ENCODE data around the gene MYH7.

Gene MYH7

DNA sequence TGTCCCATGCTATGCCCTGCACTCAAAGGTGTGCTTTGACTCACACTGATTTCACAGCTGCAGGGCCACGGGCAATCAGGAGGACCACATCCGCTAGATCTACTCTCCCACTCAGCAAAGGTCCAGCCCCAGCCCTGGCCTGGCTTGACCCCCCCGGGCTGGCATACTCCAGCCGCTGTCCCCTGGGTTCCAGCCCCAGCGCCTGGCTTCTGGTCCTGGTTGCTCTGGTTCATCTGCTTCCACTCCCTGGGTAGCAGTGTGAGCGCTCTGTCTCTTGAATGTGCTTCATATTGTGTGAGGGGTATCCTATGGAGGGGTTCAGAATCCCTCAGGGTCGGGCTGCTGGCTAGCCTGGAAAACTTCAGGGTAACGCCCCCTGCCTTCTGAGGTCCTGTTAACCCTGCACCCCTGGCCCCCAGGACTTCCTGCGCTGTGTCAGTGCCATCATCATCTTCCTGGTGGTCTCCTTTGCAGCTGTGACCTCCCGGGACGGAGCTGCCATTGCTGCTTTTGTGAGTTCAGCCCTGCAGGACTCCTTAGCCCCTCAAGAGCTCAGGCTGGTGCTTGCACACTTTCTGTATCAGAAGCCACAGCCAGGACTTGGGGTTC is 56.7 kb downstream of the MYH7 start:
- H3K4me3 ChIP-seq (ENCODE audit: low read depth, low read length) = no peak overlapping the region
- TF ChIP-seq, protein P1, sequence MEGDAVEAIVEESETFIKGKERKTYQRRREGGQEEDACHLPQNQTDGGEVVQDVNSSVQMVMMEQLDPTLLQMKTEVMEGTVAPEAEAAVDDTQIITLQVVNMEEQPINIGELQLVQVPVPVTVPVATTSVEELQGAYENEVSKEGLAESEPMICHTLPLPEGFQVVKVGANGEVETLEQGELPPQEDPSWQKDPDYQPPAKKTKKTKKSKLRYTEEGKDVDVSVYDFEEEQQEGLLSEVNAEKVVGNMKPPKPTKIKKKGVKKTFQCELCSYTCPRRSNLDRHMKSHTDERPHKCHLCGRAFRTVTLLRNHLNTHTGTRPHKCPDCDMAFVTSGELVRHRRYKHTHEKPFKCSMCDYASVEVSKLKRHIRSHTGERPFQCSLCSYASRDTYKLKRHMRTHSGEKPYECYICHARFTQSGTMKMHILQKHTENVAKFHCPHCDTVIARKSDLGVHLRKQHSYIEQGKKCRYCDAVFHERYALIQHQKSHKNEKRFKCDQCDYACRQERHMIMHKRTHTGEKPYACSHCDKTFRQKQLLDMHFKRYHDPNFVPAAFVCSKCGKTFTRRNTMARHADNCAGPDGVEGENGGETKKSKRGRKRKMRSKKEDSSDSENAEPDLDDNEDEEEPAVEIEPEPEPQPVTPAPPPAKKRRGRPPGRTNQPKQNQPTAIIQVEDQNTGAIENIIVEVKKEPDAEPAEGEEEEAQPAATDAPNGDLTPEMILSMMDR (IDR thresholded peaks at IDR 0.05; ENCODE audit: borderline replicate concordance, insufficient read depth, low read depth, low read length) = no peak

DNA sequence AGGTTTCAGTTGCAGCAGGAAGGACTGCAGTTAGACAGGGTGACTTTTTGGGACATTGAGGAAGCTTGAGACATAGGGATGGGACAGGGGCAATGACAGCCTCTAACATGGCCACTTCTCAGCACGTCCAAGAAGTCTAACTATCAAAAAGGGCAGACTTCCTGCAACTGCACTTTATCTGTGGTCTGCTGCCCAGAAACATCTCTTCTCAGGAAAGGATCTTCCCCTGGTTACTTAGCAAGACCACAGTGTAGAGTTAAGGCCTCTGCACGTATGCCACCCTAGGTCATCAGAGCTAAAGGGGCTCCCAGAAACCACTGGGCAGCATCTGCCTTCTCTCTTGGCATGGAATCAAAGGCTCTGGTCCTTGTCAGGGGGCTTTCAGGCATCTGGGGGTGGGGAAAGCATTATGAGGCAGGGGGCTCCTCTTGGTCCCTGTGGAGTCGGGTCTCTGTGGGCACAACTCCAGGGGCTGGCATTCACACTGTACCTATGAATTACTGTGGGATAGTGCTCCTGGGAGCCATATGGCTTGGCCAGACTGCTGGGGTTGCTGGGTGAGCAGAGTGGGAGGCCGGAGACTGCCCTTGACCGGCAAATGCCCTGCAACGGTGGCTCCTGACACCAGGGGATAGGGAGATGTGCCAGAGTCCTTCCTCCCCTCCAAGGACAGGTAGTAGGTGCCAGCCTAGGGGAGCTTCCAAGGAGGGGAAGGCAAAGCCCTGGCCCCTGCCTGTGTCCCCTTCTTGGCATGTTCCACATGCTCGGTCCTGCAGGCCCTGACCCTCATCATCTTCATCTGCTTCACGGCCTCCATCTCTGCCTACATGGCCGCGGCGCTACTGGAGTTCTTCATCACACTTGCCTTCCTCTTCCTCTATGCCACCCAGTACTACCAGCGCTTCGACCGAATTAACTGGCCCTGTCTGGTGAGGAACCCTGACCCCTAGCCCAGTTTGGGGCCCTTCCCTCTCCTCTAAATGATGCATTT is 57.6 kb downstream of the MYH7 start:
- TF ChIP-seq, protein P1 (IDR thresholded peaks at IDR 0.05; ENCODE audit: borderline replicate concordance, insufficient read depth, low read depth, low read length) = no peak

DNA sequence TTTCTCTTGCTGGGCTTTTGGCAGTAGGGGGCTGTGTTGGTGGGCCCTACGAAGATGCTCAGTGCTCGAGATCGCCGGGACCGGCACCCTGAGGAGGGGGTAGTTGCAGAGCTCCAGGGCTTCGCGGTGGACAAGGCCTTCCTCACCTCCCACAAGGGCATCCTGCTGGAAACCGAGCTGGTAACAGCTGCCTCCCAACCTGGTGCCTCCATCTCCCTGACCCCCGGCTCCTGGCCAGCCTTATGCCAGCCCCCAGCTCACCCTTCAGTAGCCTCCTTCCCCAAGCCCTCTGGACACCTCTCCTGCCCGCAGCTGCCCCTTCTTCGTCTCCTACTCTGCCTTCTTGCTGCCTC is 58.3 kb downstream of the MYH7 start:
- no peak overlapping the region for H3K4me3 ChIP-seq (ENCODE audit: low read depth, low read length)
- TF ChIP-seq, protein P1 (IDR thresholded peaks at IDR 0.05; ENCODE audit: borderline replicate concordance, insufficient read depth, low read depth, low read length) = no peak

More for the DNA sequence above, 57.6 kb downstream of the MYH7 start:
- H3K4me3 ChIP-seq (ENCODE audit: low read depth, low read length) = no peak overlapping the region

DNA sequence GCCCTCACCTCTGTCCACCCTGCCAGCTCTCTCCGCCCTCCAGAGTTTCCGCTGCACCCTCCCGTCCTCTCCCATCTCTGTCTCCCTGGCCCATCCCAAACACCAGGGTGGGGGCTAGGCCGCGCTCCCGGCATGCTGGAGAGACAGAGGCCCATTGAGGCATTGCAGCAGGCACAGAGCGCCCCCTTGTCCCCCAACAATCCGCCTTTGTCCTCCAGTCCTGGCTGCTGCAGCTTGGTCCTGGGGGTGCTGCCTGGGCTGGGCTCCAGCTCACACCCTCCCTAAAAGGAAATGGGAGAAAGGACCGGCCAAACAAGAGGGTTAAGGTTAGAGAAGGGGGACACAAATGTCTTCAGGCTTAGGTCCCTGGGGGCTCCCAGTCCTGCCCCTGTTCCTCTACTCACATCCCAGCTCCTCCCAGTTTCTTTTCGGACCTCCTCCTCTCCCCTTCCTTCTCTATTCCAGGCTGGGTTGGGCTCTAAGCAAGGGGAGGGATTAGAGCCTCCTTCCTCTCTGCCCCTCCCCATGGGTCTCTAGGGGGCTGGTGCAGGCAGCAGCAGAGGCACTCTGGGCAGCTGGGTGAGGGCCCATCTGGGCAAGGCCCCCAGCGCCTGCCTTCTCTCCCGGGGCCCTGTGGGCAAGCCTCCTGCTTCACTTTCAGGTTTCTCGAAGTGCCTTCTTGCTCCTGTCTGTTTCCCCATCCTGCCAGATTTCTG is 58.8 kb downstream of the MYH7 start, which contains the start of gene CMTM5:
Gene CMTM5, plus strand, starts transcription at position 565 of the 716 bp plus-strand sequence. CDS start 206 bp downstream, outside the sequence.
- no peak within 1 kb of the TSS for H3K4me3 ChIP-seq (ENCODE audit: low read depth, low read length)
- TF ChIP-seq, protein P1 (IDR thresholded peaks at IDR 0.05; ENCODE audit: borderline replicate concordance, insufficient read depth, low read depth, low read length) = no peak

DNA sequence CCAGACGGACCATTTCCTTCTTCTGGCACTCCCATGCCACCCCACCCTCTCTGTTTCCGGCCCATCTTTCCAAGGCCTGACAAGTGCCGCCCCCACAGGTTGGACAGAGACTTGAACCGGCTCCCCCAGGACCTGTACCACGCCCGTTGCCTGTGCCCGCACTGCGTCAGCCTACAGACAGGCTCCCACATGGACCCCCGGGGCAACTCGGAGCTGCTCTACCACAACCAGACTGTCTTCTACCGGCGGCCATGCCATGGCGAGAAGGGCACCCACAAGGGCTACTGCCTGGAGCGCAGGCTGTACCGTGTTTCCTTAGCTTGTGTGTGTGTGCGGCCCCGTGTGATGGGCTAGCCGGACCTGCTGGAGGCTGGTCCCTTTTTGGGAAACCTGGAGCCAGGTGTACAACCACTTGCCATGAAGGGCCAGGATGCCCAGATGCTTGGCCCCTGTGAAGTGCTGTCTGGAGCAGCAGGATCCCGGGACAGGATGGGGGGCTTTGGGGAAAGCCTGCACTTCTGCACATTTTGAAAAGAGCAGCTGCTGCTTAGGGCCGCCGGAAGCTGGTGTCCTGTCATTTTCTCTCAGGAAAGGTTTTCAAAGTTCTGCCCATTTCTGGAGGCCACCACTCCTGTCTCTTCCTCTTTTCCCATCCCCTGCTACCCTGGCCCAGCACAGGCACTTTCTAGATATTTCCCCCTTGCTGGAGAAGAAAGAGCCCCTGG is 59.8 kb downstream of the MYH7 start:
- TF ChIP-seq, protein P1 (IDR thresholded peaks at IDR 0.05; ENCODE audit: borderline replicate concordance, insufficient read depth, low read depth, low read length) = no peak
- H3K4me3 ChIP-seq (ENCODE audit: low read depth, low read length) = no peak overlapping the region

DNA sequence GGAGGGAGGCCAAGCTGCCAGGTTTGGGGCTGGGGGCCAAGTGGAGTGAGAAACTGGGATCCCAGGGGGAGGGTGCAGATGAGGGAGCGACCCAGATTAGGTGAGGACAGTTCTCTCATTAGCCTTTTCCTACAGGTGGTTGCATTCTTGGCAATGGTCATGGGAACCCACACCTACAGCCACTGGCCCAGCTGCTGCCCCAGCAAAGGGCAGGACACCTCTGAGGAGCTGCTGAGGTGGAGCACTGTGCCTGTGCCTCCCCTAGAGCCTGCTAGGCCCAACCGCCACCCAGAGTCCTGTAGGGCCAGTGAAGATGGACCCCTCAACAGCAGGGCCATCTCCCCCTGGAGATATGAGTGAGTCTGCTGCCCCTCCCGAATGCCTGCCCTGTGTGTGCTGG is 62.4 kb downstream of the MYH7 start:
- TF ChIP-seq, protein P1 (IDR thresholded peaks at IDR 0.05; ENCODE audit: borderline replicate concordance, insufficient read depth, low read depth, low read length) = no peak
- no peak overlapping the region for H3K4me3 ChIP-seq (ENCODE audit: low read depth, low read length)

All from GM12875 (cell line).